Ishikawa (cell line): Measurements from ENCODE around the gene RNFT2.

Source experiments
- CEBPB ChIP-seq: IDR thresholded peaks from 2 replicates; pipeline ENCODE4 v1.6.1; 2012
- CREB1 ChIP-seq: IDR thresholded peaks from 2 replicates; pipeline ENCODE4 v1.6.1; 2012; ENCODE audit warnings: low read depth
- EGR1 ChIP-seq: IDR thresholded peaks from 2 replicates; pipeline ENCODE4 v1.6.1; 2012
- EP300 ChIP-seq: IDR thresholded peaks from 2 replicates; pipeline ENCODE4 v1.6.1; 2012; ENCODE audit warnings: borderline replicate concordance
- FOXM1 ChIP-seq: IDR thresholded peaks from 2 replicates; pipeline ENCODE4 v1.6.1; 2012; ENCODE audit warnings: low read depth, borderline replicate concordance
- MAX ChIP-seq: IDR thresholded peaks from 2 replicates; pipeline ENCODE4 v1.6.1; 2012
- NFIC ChIP-seq: IDR thresholded peaks from 2 replicates; pipeline ENCODE4 v1.6.1; 2012
- RAD21 ChIP-seq: IDR thresholded peaks from 2 replicates; pipeline ENCODE4 v1.6.1; 2012; ENCODE audit warnings: low read depth
- REST ChIP-seq: IDR thresholded peaks from 2 replicates; pipeline ENCODE4 v1.6.1; 2012; ENCODE audit warnings: low read depth, mild to moderate bottlenecking
- TAF1 ChIP-seq: IDR thresholded peaks from 2 replicates; pipeline ENCODE4 v1.6.1; 2012; ENCODE audit warnings: low read depth, mild to moderate bottlenecking
- USF1 ChIP-seq: IDR thresholded peaks from 2 replicates; pipeline ENCODE4 v1.6.1; 2012
- YY1 ChIP-seq: IDR thresholded peaks from 2 replicates; pipeline ENCODE4 v1.6.1; 2012; ENCODE audit warnings: low read depth
- ZBTB7A ChIP-seq: IDR thresholded peaks from 2 replicates; pipeline ENCODE4 v1.6.1; 2012; ENCODE audit warnings: low read depth

- TF ChIP-seq EGR1 (no peak), EP300 (no peak), CREB1 (no peak), CEBPB (no peak), TAF1 (no peak), MAX (no peak), YY1 (no peak), ZBTB7A (no peak), FOXM1 (no peak), NFIC (no peak), REST (no peak), RAD21 (no peak), USF1 (no peak)
These were observed 3.9 kb upstream of the RNFT2 start for GRCh38 chr12:116734156-116734768.
